Stomach (tissue), 4 donors: ENCODE results near the gene BHLHA15.

Source experiments
- CTCF ChIP-seq, 7 experiments: fragments of 450-650 bp in 4 of 7; fragments of 200-600 bp in 3 of 7; sonication (generic) in 3 of 7; IDR thresholded peaks; one replicate each; pipeline ENCODE4 v1.5.1; 2016 to 2019; ENCODE audit warnings: antibody characterized with exemption in 7 of 7, control low read depth in 2 of 7, mild to moderate bottlenecking in 1 of 7
- POLR2A ChIP-seq, 4 donors: fragments of 450-650 bp; IDR thresholded peaks; one replicate each; pipeline ENCODE4 v1.6.1; 2016; ENCODE audit warnings: antibody characterized with exemption in 4 of 4, control low read depth in 2 of 4, mild to moderate bottlenecking in 1 of 4, moderate library complexity in 1 of 4
- POLR2AphosphoS5 ChIP-seq, 3 donors: sonication (generic); formaldehyde crosslinking; IDR thresholded peaks; one replicate each; pipeline ENCODE4 v1.6.1; 2016; ENCODE audit warnings: antibody characterized with exemption in 3 of 3

DNA sequence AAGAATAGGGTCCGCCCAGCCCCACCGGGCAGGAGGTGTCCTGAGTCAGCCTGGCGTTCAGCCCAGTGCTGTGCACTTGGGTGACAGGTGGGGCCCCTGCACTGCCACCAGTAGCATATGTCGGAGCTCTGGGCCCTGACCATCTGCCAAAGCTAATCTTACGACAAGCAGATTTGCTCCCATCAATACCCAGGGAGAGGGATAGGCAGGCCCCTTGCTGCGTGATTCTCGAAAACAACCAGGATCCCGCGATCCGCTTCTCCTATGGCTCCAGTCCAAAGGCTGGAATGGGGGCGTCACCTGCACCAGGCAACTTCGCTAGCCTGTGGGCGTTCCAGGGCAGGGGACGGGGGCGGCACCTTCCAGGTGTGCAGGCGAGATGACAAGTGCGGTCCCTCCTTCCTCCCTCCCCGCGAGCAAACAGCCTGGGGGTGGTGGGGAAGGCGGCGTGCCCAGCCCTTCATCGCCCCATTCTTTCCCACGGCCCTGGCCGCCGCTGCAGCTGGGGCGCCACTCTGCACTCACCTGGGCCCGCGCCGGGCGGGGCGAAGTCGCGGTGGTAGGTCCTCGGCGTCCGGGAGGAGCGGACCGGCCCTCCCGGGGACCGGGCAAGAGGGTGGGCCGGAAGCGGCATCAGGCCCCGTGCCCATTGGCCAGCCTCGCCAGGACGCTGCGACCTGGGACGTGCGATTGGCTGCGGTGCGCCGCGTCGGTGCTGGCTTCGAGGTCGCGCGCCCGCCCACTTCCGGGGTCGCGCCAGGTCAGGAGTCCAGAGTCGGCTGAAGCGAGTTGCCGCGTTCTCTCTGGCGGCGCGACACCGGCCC lies 40.6 kb downstream of the BHLHA15 start, which contains the start of gene TECPR1:
- TF ChIP-seq POLR2AphosphoS5 (IDR thresholded peaks at IDR 0.05) (peak; percentile 46 to 89 (median 78)), CTCF (IDR thresholded peaks at IDR 0.05) (no peak), POLR2A (IDR thresholded peaks at IDR 0.05) (peak in 1 of 4 donors; percentile 13)
